GM12892 (cell line): ENCODE measurements around the gene SYTL5.

Source experiments
- POLR2A ChIP-seq: IDR thresholded peaks from 2 replicates; pipeline ENCODE4 v1.6.1; 2011; ENCODE audit warnings: low read depth, low read length, control low read depth
- POLR2AphosphoS5 ChIP-seq: IDR thresholded peaks from 2 replicates; pipeline ENCODE4 v1.6.1; 2011; ENCODE audit warnings: low read depth, low read length, control low read depth

DNA sequence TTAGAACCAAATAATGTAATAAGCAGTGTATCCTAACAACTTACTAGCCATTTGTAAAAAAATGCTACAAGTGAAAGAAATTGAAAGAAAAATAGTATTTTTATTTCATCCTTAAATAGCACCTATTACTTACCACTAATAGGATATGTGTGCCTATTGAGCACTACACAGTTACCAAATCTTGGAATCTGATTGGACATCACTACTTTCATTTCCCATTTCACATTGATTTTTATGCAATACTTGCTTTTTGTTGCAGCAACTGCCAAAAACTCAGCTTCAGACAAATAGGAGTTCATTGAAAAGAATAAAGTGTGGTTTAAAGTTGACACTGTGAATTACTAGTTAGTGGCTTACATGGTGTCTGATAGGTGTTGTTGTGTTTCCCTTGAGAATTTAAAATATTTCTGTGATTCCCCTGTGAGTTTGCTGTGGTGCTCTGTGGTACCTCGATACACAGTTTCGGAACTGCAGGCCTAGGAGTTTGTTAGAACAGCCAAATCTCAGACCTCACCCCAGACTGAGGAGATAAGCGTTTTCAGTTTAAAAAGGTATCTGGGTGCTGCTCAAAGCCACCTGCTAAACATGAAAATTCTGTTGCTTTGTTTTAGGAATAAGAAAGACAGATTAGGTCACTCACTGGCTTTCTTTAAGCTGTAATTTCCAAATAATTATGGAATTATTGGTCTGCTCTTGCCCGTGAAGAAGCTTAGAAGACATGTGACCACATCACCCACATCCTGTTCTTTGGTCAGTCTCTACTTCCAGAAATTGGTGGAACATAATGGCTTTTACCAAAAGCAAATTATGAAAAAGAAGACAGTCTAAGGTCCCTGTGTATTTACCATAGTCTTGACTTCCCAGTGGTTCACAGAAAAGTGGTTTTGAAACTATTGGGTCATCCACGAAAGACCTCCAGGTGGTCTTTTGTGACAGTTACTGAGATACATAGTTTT is 97.8 kb downstream of the SYTL5 start:
- no peak for TF ChIP-seq POLR2A
- no peak for TF ChIP-seq POLR2AphosphoS5
